SK-N-SH treated with all-trans-retinoic acid at 6 μM for 48 hours (cell line): ENCODE data around the gene KLHL17.

Experiments used
- ATAC-seq: fragments of 200-7000 bp; cut with Tn5 transposase; 3 replicates; pipeline ENCODE4 v1.9.1; 2020; ENCODE audit warnings: mild to moderate bottlenecking, moderate library complexity
- ARNTL ChIP-seq: fragments of 450-650 bp; formaldehyde crosslinking; IDR thresholded peaks from 2 replicates; pipeline ENCODE4 v1.5.0; 2020; ENCODE audit warnings: low read depth, mild to moderate bottlenecking, moderate library complexity, borderline replicate concordance
- CSDC2 ChIP-seq: fragments of 250-450 bp; sonication (Bioruptor Pico); IDR thresholded peaks from 2 replicates; pipeline ENCODE4 v1.5.0; 2020; ENCODE audit warnings: mild to moderate bottlenecking, moderate library complexity
- GLIS3 ChIP-seq: fragments of 250-450 bp; sonication (Bioruptor Pico); IDR thresholded peaks from 2 replicates; pipeline ENCODE4 v1.5.0; 2020; ENCODE audit warnings: mild to moderate bottlenecking, moderate library complexity
- ISL1 ChIP-seq: fragments of 250-450 bp; sonication (Bioruptor Pico); IDR thresholded peaks from 2 replicates; pipeline ENCODE4 v2.1.2; 2022; ENCODE audit warnings: mild to moderate bottlenecking, moderate library complexity
- OSR1 ChIP-seq: fragments of 250-450 bp; sonication (Bioruptor Pico); IDR thresholded peaks from 2 replicates; pipeline ENCODE4 v1.8.0; 2022; ENCODE audit warnings: moderate library complexity, mild to moderate bottlenecking, inconsistent platforms
- RARB ChIP-seq: fragments of 250-450 bp; sonication (Bioruptor Pico); IDR thresholded peaks from 2 replicates; pipeline ENCODE4 v1.8.0; 2021; ENCODE audit warnings: mild to moderate bottlenecking, moderate library complexity
- SNAI2 ChIP-seq: fragments of 250-450 bp; sonication (Bioruptor Pico); IDR thresholded peaks from 2 replicates; pipeline ENCODE4 v1.5.0; 2020; ENCODE audit warnings: mild to moderate bottlenecking, moderate library complexity
- TCF4 ChIP-seq: fragments of 250-450 bp; sonication (Bioruptor Pico); IDR thresholded peaks from 2 replicates; pipeline ENCODE4 v1.8.0; 2021; ENCODE audit warnings: mild to moderate bottlenecking, moderate library complexity, borderline replicate concordance
- TOX ChIP-seq: fragments of 250-450 bp; sonication (Bioruptor Pico); IDR thresholded peaks from 2 replicates; pipeline ENCODE4 v1.8.0; 2021; ENCODE audit warnings: mild to moderate bottlenecking, moderate library complexity, borderline replicate concordance
- ZC3H10 ChIP-seq: fragments of 250-450 bp; sonication (Bioruptor Pico); IDR thresholded peaks from 2 replicates; pipeline ENCODE4 v1.5.1; 2021; ENCODE audit warnings: mild to moderate bottlenecking, moderate library complexity
- ZFP3 ChIP-seq: fragments of 250-450 bp; sonication (Bioruptor Pico); IDR thresholded peaks from 2 replicates; pipeline ENCODE4 v1.5.0; 2020; ENCODE audit warnings: mild to moderate bottlenecking, moderate library complexity
- ZFP30 ChIP-seq: fragments of 450-650 bp; formaldehyde crosslinking; IDR thresholded peaks from 2 replicates; pipeline ENCODE4 v1.5.0; 2022; ENCODE audit warnings: mild to moderate bottlenecking, moderate library complexity
- ZNF70 ChIP-seq: fragments of 450-650 bp; formaldehyde crosslinking; IDR thresholded peaks from 2 replicates; pipeline ENCODE4 v1.5.0; 2020; ENCODE audit warnings: mild to moderate bottlenecking, moderate library complexity
- ZNF8 ChIP-seq: fragments of 450-650 bp; formaldehyde crosslinking; IDR thresholded peaks from 2 replicates; pipeline ENCODE4 v1.5.0; 2020; ENCODE audit warnings: mild to moderate bottlenecking, moderate library complexity
- TF ChIP-seq, protein P1 (sequence below): fragments of 250-450 bp; sonication (Bioruptor Pico); IDR thresholded peaks from 2 replicates; pipeline ENCODE4 v1.8.0; 2020; ENCODE audit warnings: mild to moderate bottlenecking, moderate library complexity, borderline replicate concordance
- TF ChIP-seq, protein P2 (sequence below): fragments of 250-450 bp; sonication (Bioruptor Pico); IDR thresholded peaks from 2 replicates; pipeline ENCODE4 v1.5.0; 2020; ENCODE audit warnings: mild to moderate bottlenecking, moderate library complexity

KLHL17 gene

DNA sequence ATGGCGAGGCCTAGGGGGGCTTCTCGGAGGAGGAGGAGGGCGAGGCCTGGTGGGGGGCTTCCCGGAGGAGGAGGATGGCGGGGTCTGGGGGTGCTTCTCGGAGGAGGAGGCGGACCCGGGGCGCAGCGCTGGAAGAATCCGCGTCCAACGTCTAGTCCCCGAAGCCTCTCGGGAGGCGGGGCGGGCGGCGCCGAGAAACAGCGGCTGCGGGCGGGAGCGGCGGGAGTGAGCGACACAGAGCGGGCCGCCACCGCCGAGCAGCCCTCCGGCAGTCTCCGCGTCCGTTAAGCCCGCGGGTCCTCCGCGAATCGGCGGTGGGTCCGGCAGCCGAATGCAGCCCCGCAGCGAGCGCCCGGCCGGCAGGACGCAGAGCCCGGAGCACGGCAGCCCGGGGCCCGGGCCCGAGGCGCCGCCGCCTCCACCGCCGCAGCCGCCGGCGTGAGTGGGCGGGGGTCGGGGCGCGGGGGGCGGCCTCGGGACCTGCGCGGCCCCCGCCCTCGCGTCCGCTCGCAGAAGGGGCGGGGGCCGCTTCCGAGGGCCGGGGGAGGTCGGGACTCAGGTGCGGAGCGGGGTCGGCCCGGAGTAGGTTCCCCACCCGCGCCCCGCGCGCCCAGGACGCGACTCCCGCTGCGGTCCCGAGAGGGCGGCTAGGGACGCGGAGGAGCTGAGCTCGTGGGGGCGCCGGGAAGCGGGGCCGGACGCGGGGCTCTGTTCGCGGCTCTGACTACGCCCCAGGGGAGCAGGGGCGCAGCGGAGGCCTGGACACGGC is at the start of gene KLHL17:
TSS of gene KLHL17 (plus strand) at position 222 of the 769 bp plus-strand sequence. CDS start at position 332, 110 bp downstream.
- peak; percentile 78 for ATAC-seq
- TF ChIP-seq, protein P1, sequence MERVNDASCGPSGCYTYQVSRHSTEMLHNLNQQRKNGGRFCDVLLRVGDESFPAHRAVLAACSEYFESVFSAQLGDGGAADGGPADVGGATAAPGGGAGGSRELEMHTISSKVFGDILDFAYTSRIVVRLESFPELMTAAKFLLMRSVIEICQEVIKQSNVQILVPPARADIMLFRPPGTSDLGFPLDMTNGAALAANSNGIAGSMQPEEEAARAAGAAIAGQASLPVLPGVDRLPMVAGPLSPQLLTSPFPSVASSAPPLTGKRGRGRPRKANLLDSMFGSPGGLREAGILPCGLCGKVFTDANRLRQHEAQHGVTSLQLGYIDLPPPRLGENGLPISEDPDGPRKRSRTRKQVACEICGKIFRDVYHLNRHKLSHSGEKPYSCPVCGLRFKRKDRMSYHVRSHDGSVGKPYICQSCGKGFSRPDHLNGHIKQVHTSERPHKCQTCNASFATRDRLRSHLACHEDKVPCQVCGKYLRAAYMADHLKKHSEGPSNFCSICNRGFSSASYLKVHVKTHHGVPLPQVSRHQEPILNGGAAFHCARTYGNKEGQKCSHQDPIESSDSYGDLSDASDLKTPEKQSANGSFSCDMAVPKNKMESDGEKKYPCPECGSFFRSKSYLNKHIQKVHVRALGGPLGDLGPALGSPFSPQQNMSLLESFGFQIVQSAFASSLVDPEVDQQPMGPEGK (CRISPR knock-in tag) = no peak
- no peak for TF ChIP-seq ZFP30 (CRISPR knock-in tag)
- TF ChIP-seq ZC3H10 = no peak
- TF ChIP-seq ZNF8 (CRISPR knock-in tag) = no peak
- no peak for TF ChIP-seq GLIS3 (CRISPR knock-in tag)
- TF ChIP-seq ZFP3 = no peak
- TF ChIP-seq ZNF70 = no peak
- TF ChIP-seq, protein P2, sequence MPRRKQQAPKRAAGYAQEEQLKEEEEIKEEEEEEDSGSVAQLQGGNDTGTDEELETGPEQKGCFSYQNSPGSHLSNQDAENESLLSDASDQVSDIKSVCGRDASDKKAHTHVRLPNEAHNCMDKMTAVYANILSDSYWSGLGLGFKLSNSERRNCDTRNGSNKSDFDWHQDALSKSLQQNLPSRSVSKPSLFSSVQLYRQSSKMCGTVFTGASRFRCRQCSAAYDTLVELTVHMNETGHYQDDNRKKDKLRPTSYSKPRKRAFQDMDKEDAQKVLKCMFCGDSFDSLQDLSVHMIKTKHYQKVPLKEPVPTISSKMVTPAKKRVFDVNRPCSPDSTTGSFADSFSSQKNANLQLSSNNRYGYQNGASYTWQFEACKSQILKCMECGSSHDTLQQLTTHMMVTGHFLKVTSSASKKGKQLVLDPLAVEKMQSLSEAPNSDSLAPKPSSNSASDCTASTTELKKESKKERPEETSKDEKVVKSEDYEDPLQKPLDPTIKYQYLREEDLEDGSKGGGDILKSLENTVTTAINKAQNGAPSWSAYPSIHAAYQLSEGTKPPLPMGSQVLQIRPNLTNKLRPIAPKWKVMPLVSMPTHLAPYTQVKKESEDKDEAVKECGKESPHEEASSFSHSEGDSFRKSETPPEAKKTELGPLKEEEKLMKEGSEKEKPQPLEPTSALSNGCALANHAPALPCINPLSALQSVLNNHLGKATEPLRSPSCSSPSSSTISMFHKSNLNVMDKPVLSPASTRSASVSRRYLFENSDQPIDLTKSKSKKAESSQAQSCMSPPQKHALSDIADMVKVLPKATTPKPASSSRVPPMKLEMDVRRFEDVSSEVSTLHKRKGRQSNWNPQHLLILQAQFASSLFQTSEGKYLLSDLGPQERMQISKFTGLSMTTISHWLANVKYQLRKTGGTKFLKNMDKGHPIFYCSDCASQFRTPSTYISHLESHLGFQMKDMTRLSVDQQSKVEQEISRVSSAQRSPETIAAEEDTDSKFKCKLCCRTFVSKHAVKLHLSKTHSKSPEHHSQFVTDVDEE = no peak
- TF ChIP-seq RARB (CRISPR knock-in tag) = no peak
- TF ChIP-seq CSDC2 (CRISPR knock-in tag) = no peak
- TF ChIP-seq ARNTL (CRISPR knock-in tag) = no peak
- TF ChIP-seq TOX (CRISPR knock-in tag) = no peak
- TF ChIP-seq, all 23 proteins: peak for 0

DNA sequence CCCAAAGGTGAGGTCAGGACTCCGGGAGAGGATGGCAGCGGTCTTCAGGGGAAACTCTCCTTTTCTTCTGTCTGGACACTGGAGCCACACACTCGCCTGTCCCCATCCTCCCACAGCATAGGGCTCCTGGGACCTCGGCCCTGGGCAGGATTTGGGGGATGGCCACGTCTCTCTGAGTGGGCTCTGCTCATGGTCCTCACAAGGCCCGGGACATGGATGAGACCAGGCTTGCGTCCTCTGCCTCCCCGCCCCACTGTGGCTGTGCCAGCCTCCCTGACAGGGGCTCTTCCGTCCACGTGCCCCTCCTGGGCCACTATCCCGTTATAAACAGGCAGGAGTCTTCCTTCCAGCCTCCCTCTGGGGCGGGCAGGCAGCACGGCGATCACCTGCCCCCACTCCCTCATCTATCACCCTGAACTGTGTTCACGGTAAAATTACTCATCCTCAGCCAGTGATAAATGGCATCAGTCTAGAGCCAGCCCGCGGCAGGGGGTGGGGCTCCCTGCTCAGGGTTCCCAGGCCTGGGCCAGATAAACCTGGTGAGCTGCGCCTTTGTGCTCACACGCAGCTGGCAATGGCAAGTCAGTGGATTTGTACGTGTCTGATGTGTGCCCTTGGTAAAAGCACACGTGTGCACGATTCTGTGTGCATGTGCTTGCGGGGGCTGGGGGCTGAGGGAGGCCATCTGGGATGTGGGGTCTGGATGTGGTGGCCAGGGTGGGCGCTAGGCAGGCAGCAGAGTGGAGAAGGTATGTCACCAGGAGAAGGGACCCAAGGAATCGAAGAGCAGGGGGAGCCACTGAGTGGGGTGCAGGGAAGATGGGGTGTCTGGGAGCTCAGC is 49.3 kb upstream of the KLHL17 start:
- no peak for TF ChIP-seq ISL1 (CRISPR knock-in tag)
- TF ChIP-seq TCF4 (CRISPR knock-in tag) = no peak
- no peak for TF ChIP-seq TOX (CRISPR knock-in tag)
- TF ChIP-seq ZFP3 = no peak
- TF ChIP-seq ARNTL (CRISPR knock-in tag) = no peak
- no peak for TF ChIP-seq RARB (CRISPR knock-in tag)
- TF ChIP-seq ZC3H10 = no peak
- no peak for TF ChIP-seq ZNF70
- TF ChIP-seq, protein P1 (CRISPR knock-in tag) = no peak
- TF ChIP-seq OSR1 (CRISPR knock-in tag) = no peak
- TF ChIP-seq CSDC2 (CRISPR knock-in tag) = no peak
- no peak for TF ChIP-seq SNAI2
- TF ChIP-seq, protein P2 = no peak; the same call in 1 of the 2 replicates
- no peak for TF ChIP-seq ZFP30 (CRISPR knock-in tag)
- ATAC-seq = peak; percentile 80
